Panc1 (cell line): ENCODE data around the gene FUS. TPM values are rescaled to one million over a fixed set of nuclear protein-coding genes. Genes with fewer than 3 reads are reported as not detected.

Experiments used
- ATAC-seq: fragments of 200-7000 bp; cut with Tn5 transposase; 2 replicates; pipeline ENCODE4 v1.9.1; 2020; ENCODE audit warnings: mild to moderate bottlenecking, moderate library complexity
- BruUV-seq: library from RNA; stranded (reverse); fragments of 400-500 nt; replicated peaks from 2 replicates; lab custom pipeline; 2021; lab: Mats Ljungman, UMichigan
- CTCF ChIA-PET: fragments of 300-600 bp; sonication (Branson Sonifier 250); formaldehyde crosslinking; loops from one replicate; lab custom pipeline; 2022; ENCODE audit warnings: antibody characterized with exemption; lab: Charles Lee
- POLR2A ChIA-PET: fragments of 300-600 bp; sonication (Branson Sonifier 250); formaldehyde crosslinking; loops from one replicate; lab custom pipeline; 2022; ENCODE audit warnings: antibody characterized with exemption; lab: Charles Lee
- DNase-seq: peaks from one replicate; pipeline ENCODE4 v3.0.0-alpha.2; 2010; ENCODE audit warnings: low read depth, low spot score
- H3K27ac ChIP-seq: 2 replicates; pipeline ENCODE4 v1.5.1; 2011; ENCODE audit warnings: mild to moderate bottlenecking, low read length, inconsistent platforms
- H3K27me3 ChIP-seq: fragments of 200-500 bp; sonication (Bioruptor generic); 2 replicates; pipeline ENCODE4 v1.6.0; 2014; ENCODE audit warnings: low read length, inconsistent platforms; ENCODE audit not compliant: control insufficient read depth, insufficient read depth
- H3K36me3 ChIP-seq: fragments of 200-500 bp; sonication (Bioruptor generic); 2 replicates; pipeline ENCODE4 v1.5.1; 2014; ENCODE audit warnings: inconsistent platforms, mild to moderate bottlenecking, low read length, moderate library complexity; ENCODE audit not compliant: control insufficient read depth, insufficient read depth
- H3K4me1 ChIP-seq: 2 replicates; pipeline ENCODE4 v1.5.1; 2011; ENCODE audit warnings: inconsistent platforms, mild to moderate bottlenecking, low read length, moderate library complexity; ENCODE audit not compliant: control insufficient read depth, insufficient read depth
- H3K4me3 ChIP-seq, 2 experiments: 2 replicates each; pipeline ENCODE4 v1.5.1; 2011 to 2012; ENCODE audit warnings: low read depth in 2 of 2, low read length in 2 of 2, mild to moderate bottlenecking in 2 of 2, inconsistent platforms in 1 of 2, moderate library complexity in 1 of 2
- H3K9me3 ChIP-seq: fragments of 200-500 bp; sonication (Bioruptor generic); 2 replicates; pipeline ENCODE4 v1.5.1; 2014; ENCODE audit warnings: low read depth, mild to moderate bottlenecking, inconsistent platforms, low read length, moderate library complexity; ENCODE audit not compliant: control insufficient read depth, insufficient read depth
- CTCF ChIP-seq: fragments of 450-650 bp; IDR thresholded peaks from 2 replicates; pipeline ENCODE4 v1.5.1; 2017; ENCODE audit warnings: mild to moderate bottlenecking
- POLR2AphosphoS5 ChIP-seq: IDR thresholded peaks from 2 replicates; pipeline ENCODE4 v1.6.1; 2012; ENCODE audit warnings: mild to moderate bottlenecking, low read depth, low read length, moderate library complexity
- REST ChIP-seq, 2 experiments: IDR thresholded peaks; 2 replicates each; pipeline ENCODE4 v1.6.1; 2011 to 2012; ENCODE audit warnings: low read depth in 2 of 2, control low read depth in 1 of 2, low read length in 1 of 2, mild to moderate bottlenecking in 1 of 2, moderate library complexity in 1 of 2; ENCODE audit not compliant: insufficient read depth in 1 of 2
- SIN3A ChIP-seq: IDR thresholded peaks from 2 replicates; pipeline ENCODE4 v1.6.1; 2012; ENCODE audit warnings: low read depth, mild to moderate bottlenecking, low read length, moderate library complexity, borderline replicate concordance; ENCODE audit not compliant: insufficient read depth
- TCF7L2 ChIP-seq: IDR thresholded peaks from 2 replicates; pipeline ENCODE4 v1.6.1; 2011; ENCODE audit warnings: mild to moderate bottlenecking, low read depth, low read length, inconsistent platforms
- in situ Hi-C: cut with HindIII; loops from 2 replicates; pipeline ENCODE4 v1.10.0; 2016; ENCODE audit warnings: low sequenced_read_pairs, low pct_unique_long_range_greater_than_20kb
- intact Hi-C: fragments of 100-400 bp; cut with micrococcal nuclease; formaldehyde crosslinking; loops from one replicate; pipeline ENCODE4 v1.10.0; 2022; ENCODE audit not compliant: unreplicated experiment
- total RNA-seq: library from RNA; stranded (reverse); gene quantifications from one replicate; pipeline ENCODE4 v1.2.1, GENCODE V29; 2021; ENCODE audit not compliant: unreplicated experiment

The FUS gene
- total RNA-seq, 1 experiment from 2014 or later: 441 TPM

- DNase-seq (no peak), ATAC-seq (peak; percentile 26)
- CTCF ChIA-PET: no interaction called here
- H3K36me3 ChIP-seq: peaks cover 21% of the 10 kb centered on the region
- peak overlapping the region; percentile 97 for H3K27ac ChIP-seq
- peak overlapping the region; percentile 60 to 99 for H3K4me3 ChIP-seq
- POLR2A ChIA-PET: interaction anchor here (1.1 to 1.7 kb wide), 4 partner anchors 10 to 62 kb away, joined by 4 to 9 read pairs (median 6); partner anchors contain the start of gene KAT8
- H3K9me3 ChIP-seq: no peaks in the 10 kb centered on the region
- no peak for TF ChIP-seq POLR2AphosphoS5
- TF ChIP-seq SIN3A: no peak
- in situ Hi-C loops (no loop called here), intact Hi-C loops (no loop called here)
- BruUV-seq: no TSS peak
- no peaks in the 10 kb centered on the region for H3K27me3 ChIP-seq
- H3K4me1 ChIP-seq: peaks cover 16% of the 10 kb centered on the region
Measured at GRCh38 chr16:31179219-31179746, 656 bp upstream of the FUS start.

- H3K27me3 ChIP-seq: no peaks in the 10 kb centered on the region
- peaks cover 37% of the 10 kb centered on the region for H3K36me3 ChIP-seq
- intact Hi-C loops (no loop called here), in situ Hi-C loops (no loop called here)
- H3K9me3 ChIP-seq: no peaks in the 10 kb centered on the region
- TF ChIP-seq REST (IDR thresholded peaks at IDR 0.05; ENCODE audit: insufficient read depth in 1 of 2, low read depth in 2 of 2, low read length in 1 of 2) (no peak), POLR2AphosphoS5 (0 out of 2 replicates have a peak, but pooled peaks have one; percentile 12)
- H3K27ac ChIP-seq: peak overlapping the region; percentile 97
- 0 out of 2 replicates have a peak, but pooled peaks have one; percentile 12 for ATAC-seq
- H3K4me1 ChIP-seq: peaks cover 16% of the 10 kb centered on the region
- BruUV-seq: no TSS peak
- ChIA-PET POLR2A (interaction anchor here (0.6 to 1.7 kb wide), 4 partner anchors 9 to 279 kb away, joined by 3 to 11 read pairs (median 6); no protein-coding TSS in a partner anchor), CTCF (no interaction called here)
- peak overlapping the region; percentile 60 to 99 for H3K4me3 ChIP-seq
- DNase-seq: no peak
Measured at GRCh38 chr16:31181102-31181830, 1.3 kb downstream of the FUS start.

- no peak for TF ChIP-seq SIN3A
- TF ChIP-seq CTCF: no peak
- no peak for TF ChIP-seq REST (IDR thresholded peaks at IDR 0.05; ENCODE audit: insufficient read depth in 1 of 2, low read depth in 2 of 2, low read length in 1 of 2)
- TF ChIP-seq TCF7L2: no peak
- no peak for TF ChIP-seq POLR2AphosphoS5
- DNase-seq (no peak), ATAC-seq (no peak)
- peak overlapping the region; percentile 20; the same call in 1 of the 2 replicates for H3K27ac ChIP-seq
- H3K4me3 ChIP-seq: peak overlapping the region; percentile 60 to 99
- H3K4me1 ChIP-seq: peaks cover 16% of the 10 kb centered on the region
- BruUV-seq: no TSS peak
- CTCF ChIA-PET: interaction anchor here (0.7 kb wide), 1 partner anchor 277 kb away, joined by 4 read pairs; the partner anchor contains the start of gene ARMC5
- H3K9me3 ChIP-seq: no peaks in the 10 kb centered on the region
- POLR2A ChIA-PET: interaction anchor here (0.7 kb wide), 1 partner anchor 211 kb away, joined by 3 read pairs; no protein-coding TSS in a partner anchor
- H3K36me3 ChIP-seq: peaks cover 48% of the 10 kb centered on the region
- no peaks in the 10 kb centered on the region for H3K27me3 ChIP-seq
- intact Hi-C loops (no loop called here), in situ Hi-C loops (no loop called here)
Measured at GRCh38 chr16:31182391-31182790, 2.5 kb downstream of the FUS start.
